NT2/D1 (cell line): ENCODE data around the gene NIPAL3.

Experiments
- SUZ12 ChIP-seq: IDR thresholded peaks from 2 replicates; pipeline ENCODE4 v1.6.1; 2011; ENCODE audit not compliant: insufficient read length, insufficient read depth; ENCODE audit errors: extremely low read depth
- YY1 ChIP-seq: IDR thresholded peaks from 2 replicates; pipeline ENCODE4 v1.6.1; 2011; ENCODE audit not compliant: insufficient read length, insufficient read depth
- ZNF274 ChIP-seq: IDR thresholded peaks from 2 replicates; pipeline ENCODE4 v1.6.1; 2011; ENCODE audit warnings: mild to moderate bottlenecking, low read depth, low read length

DNA sequence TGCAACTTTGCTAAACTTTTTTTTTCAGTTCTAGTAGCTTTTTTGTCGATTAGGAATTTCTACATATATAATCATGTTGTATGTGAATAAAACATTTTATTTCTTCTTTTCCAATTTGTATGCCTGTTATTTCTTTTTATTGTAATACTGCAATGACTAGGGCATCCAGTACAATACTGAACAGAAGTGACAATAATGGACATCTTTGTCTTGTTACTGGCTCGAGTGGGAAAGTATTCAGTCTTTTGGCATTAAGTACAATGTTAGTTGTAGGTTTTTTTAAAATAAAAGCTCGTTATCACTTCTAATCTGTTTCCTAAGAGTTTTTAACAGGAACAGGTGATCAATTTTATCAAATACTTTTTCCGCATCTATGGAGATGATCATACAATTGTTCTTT lies 11.8 kb upstream of the NIPAL3 start:
- TF ChIP-seq SUZ12 (no peak), ZNF274 (no peak), YY1 (no peak)
